GM18867 (cell line): ENCODE results near the gene TEX47.

Experiments used
- ATAC-seq: cut with Tn5 transposase; IDR thresholded peaks from one replicate; pipeline ENCODE4 v1.9.1; 2021; ENCODE audit warnings: mild to moderate bottlenecking, moderate library complexity; ENCODE audit not compliant: unreplicated experiment

The TEX47 gene

GRCh38 chr7:88795553-88795952 lies at the start of gene TEX47:
Gene TEX47, minus strand, starts transcription at chr7:88795737. Its CDS starts 795 bp downstream, at chr7:88794942.
- no peak for ATAC-seq

- no peak for ATAC-seq
Measured at GRCh38 chr7:88845091-88845490, 49.6 kb upstream of the TEX47 start.

DNA sequence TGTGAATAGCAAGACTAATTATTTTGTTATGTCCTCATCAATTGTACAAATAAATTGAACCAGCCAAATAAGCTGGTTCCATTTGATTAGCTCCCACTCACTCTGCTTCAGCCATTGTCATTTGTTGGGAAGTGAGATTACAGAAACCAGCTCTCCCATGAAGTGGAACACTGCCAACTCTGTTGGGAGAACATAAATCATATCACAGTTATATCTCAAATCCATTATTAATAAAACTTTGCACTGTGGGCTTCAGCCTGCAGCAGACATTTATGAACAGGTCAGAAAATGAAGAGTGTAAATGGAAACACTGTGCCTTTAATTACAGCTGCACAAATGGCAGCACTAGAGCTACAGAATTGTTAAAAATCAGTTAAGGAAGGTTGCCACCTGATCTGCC lies 46.7 kb upstream of the TEX47 start:
- no peak for ATAC-seq

DNA sequence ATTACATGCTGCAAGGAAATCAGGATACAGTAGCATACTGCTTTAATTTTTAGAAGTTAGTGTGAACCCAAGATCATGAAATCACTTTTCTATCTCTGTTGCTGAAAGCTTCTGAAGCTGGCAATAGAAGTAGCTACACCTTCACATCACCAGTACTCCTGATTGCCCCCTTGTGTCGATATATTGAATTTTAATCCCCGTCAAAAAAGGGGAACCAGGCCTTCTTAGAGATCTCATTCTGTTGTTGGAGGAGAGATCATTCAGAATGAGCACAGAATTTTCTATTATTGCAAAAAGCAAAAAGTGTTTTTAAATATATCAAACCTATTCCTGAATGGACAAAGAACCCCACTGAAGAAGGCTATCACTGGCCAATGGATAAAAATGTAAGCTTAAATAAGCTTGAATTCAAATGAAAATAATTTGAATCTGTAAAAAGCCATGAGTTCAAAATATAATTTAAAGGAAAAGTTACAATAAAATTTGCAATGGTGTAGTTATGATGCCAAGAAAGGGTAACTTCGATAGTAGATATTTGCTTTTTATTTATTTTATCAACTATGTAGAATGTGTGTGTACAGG lies 39.7 kb upstream of the TEX47 start:
- peak; percentile 99 for ATAC-seq

DNA sequence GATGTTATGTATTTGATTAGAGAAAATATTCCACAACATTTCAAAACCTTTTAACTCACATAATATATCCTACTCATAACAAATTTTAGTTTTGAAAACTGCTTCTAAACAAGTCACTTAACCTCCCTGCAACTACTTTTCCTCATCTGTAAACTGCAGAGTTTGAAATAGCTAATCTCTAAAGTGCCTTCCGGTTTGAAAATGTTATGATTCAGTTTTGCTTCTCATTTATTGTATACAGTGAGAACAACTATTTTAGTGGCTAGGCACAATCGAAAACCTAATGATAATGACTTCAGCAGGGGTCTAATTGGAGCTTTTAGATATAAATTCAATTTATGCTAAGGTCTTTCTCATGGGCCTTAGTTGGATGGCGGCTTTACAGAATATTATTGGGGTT lies 30.7 kb upstream of the TEX47 start:
- peak; percentile 96 for ATAC-seq

DNA sequence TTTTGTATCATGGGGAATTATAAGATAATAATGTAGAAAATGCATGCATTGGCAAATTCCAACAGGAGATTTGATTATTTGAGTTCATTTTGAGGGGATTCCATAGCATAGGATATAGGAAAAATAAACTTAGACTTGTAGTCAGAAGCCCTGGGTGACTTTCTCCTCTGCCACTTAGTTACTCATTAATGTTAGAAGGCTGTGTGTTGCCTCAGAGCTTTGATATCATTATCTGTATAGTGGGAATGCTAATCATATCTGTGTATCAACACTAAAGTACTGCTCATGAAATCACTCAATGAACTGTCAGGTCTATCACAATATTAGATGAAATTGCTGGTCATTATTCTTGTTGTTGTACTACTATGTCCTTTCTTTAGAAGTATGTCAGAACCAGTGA lies 23.0 kb upstream of the TEX47 start:
- no peak for ATAC-seq

DNA sequence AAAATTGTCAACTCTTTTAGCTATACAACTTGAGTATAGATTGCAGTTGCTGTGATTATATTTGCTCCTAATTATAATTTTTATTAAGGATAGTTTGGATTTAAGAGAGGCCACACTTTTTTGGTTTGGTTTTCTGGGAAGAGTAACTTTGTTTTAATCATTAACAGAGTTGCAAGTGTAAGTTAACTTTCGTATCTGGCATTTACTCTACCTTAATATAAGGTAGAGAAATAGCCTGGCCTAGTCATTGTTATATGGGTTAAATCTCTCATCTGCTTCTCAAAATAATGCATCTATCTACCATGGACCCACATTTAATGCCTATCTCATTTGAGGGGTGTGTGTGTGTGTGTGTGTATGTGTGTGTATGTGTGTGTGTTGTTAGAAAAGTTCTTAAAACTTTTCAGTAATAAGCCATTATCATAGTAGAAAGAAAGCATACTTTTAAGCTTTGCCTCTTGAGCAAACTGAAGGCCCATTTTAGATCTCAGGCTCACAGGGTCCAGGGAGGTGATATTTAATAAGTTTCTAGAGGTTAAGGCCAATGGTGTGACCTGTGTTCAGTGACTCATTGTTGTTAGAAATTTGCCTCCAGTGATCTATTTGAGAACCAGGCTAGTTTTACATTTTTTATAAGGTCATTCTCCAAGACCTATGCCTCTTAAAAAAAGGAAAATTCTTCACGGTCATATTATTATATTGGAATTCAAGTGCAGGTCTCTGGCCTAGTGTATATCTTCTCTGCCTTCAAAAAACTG lies 10.9 kb upstream of the TEX47 start:
- ATAC-seq, result no peak

DNA sequence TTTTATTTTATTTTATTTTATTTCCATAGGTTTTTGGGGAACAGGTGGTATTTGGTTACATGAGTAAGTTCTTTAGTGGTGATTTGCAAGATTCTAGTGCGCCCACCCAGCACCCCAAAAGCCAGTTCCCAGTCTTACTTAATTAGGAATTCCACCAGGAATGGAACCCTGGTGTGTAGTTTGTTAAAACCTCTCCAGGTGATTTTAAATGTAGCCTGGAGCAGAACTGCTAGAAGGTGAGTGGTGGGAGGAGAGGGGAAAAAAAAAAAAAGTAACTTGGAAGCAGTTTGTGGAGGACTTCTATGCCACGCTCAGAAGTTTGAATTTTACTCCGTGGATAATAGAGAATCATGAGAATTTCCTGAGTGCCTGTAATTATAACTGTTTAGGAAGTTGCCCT lies 5.5 kb upstream of the TEX47 start:
- ATAC-seq, result no peak

DNA sequence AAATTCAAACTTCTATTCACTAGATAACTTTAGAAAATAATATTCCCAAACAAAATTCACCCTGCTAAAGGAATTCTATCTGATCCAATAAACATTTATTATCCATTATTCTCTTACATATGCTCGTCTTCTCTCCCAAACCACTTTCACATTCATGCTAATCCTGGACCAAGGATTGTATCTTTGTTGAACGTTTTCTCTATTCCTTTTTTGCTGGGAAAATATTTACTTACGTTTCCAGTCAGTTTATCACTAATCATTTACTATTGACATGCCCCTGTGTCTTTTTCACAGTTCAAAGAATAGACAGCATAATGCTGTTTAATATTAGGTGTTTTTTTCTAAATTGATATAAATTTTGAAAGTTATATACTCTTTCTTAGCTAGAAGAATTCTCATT lies 3.2 kb downstream of the TEX47 start:
- ATAC-seq, result no peak

- no peak for ATAC-seq
Measured at GRCh38 chr7:88791891-88792290, 3.6 kb downstream of the TEX47 start.

DNA sequence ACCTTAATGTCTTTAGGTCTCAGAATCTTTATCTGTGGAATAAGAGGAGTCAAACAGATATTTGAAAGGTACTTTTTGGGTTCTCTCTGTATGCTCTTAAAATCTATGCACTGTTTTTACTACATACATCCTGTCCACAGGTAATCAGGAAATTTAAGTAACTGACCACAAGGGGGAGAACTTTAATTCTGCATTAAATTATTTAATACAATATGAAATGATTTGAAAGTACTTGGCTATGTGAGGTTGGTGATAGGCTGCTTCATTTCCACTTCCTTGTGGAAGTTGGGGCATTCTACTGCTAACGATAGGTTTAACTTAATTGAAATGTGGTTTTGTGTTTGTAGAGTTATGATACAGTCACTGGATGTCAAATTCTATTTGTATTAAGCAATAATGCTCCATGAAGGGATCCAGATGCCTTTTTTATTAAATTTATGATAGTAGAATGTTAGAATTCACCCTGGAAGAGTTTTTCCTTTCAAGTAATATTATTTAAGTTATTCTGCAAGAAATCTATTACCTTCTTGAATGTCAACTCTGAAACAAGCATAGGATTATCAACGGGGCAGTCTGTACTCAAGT lies 6.0 kb downstream of the TEX47 start:
- ATAC-seq, result peak; percentile 69

GRCh38 chr7:88787777-88788176 lies 7.8 kb downstream of the TEX47 start:
- ATAC-seq, result no peak

DNA sequence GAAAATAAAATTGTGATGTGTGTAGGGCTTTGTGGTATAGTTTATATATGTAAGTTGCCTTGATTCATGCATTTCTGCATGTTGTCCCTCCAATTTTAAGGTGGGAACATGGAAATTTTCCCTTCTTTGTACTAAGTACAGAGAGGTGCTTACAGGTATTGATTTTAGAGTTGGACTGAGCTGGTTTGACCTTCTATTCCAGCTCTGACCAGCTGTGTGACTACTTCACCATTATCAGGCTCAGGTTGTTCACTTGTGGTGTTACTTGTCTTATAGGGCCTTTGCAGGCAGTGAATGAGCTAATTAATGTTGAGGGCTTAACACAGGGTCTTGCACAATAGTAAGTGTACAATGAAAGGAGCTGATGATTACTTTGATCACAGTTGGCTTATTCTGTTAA lies 19.7 kb downstream of the TEX47 start:
- no peak for ATAC-seq

DNA sequence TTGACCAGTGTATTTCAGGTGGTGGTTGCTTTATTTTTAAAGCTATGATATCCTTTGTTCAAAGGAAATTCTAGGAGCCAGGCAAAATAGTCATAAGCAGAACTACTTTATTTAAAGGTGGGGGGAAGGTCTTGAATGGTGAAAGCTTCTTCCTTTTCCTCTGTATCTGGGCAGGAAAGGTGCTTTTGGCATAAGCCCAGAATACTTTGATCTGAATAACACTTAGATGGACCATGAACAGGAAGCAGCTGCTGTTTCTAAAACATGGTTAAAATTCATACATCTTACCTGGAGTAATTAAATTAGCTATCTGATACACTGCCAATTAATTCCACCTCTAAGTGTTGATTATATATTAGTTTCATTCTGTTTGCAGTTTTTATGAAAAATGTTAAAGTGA lies 22.8 kb downstream of the TEX47 start:
- ATAC-seq, result no peak

DNA sequence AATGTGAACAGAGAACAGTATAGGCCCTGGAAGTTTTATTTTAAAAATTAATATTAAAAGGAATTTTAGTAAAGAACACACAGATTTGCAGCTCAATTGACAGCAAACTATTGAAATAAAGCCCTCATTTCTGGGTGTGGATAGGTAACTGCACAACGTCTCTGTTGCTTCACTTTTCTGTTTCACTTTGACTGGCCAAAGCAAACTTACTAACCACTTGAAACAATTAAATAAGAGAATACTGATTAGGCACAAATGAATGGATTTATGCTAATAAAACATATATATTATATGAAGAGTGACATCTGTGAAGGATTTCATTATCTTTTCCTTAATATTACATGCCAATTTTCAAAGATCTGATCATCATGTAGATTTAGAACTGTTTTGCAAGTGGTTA lies 24.1 kb downstream of the TEX47 start:
- ATAC-seq, result peak; percentile 86

DNA sequence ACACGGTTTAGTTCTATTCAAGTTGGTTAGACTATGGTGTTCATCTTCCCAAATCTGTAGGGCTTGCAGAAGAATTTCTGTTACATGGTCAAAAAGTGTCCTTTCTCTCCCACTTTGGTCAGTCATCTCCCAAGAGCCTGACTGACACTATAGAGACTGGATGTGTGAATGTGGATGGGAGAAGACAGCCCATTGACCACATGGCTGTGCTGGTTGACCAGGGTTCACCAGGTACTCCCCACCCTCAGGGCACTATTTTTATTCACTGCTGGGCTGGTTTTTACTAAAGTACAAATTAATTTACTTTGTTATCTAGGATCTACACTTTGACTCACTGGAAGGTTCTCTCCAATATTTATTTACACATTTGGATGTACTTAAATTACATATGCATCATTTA lies 33.8 kb downstream of the TEX47 start:
- no peak for ATAC-seq

GRCh38 chr7:88760136-88760515 lies 35.4 kb downstream of the TEX47 start:
- no peak for ATAC-seq

DNA sequence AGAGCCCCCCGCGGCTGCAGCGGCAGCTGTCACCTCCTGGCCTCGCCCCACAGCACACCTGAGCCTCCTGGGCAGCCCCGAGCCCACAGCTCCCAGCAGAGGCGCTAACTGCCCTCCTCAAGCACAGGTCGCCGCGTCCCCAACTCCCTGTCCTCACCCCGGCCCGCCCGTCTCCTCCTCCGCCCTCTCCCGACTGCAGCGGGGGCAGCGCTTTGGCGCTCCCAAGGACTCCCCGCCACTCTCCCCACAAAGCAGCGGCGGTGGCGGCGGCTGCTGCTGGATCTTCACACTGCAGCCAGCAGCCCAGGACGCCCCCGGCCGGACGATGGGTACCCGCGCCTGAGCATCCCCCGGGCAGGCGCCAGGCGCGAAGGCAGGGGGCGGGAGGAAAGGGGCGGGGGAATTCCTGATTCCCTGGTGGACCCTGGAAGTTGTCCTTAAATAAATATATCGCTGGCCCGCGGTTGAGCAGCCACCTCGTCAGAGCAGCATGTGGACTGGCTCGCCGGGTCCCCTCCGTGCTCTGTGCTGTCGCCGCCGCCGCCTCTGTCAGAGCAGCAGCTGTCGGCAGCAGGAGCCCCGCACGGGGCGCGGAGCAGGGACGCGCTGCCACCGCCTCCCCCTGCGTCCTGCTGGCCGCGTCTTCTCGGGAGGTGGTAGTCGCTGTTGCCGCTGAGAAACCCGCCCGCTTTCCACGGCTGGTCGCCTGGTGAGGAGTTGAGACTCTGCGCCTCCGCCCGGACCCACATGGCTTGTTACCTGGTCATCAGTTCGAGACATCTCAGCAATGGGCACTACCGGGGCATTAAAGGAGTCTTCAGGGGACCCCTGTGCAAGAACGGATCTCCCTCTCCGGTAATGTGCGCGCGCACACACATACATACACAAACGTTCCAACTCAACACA lies 36.1 kb downstream of the TEX47 start, which contains the start of gene ZNF804B:
Gene ZNF804B (plus strand): TSS at position 471 of the 906 bp plus-strand sequence. CDS start 277 bp downstream, at position 748.
- no peak for ATAC-seq

GRCh38 chr7:88758381-88759229 lies 36.9 kb downstream of the TEX47 start:
- no peak for ATAC-seq

GRCh38 chr7:88757371-88757770 lies 38.2 kb downstream of the TEX47 start:
- no peak for ATAC-seq
